ENCODE data around the gene C2orf81.

GRCh38 chr2:74413001-74413698 lies 8.3 kb downstream of the C2orf81 start:
- no peak for TF ChIP-seq CTCF (IDR thresholded peaks at IDR 0.05)
- no peak for TF ChIP-seq POLR2A (IDR thresholded peaks at IDR 0.05)

All from adrenal gland (tissue), 5 donors.